DND-41 (cell line): Measurements from ENCODE around the gene DENND5B.

Experiments used
- ATAC-seq: fragments of 200-7000 bp; cut with Tn5 transposase; 3 replicates; pipeline ENCODE4 v1.9.1; 2021; ENCODE audit warnings: low read depth; ENCODE audit not compliant: insufficient read depth
- DNase-seq: peaks from one replicate; pipeline ENCODE4 v3.0.0-alpha.2; 2020
- H2AFZ ChIP-seq: 2 replicates; pipeline ENCODE4 v1.6.0; 2012; ENCODE audit warnings: low read depth, low read length
- H3K27ac ChIP-seq: 2 replicates; pipeline ENCODE4 v1.5.1; 2012; ENCODE audit warnings: low read length, inconsistent platforms
- H3K27me3 ChIP-seq: fragments of 200-600 bp; sonication (generic); 2 replicates; pipeline ENCODE4 v1.6.0; 2012; ENCODE audit warnings: low read length, mild to moderate bottlenecking, inconsistent platforms; ENCODE audit not compliant: insufficient read depth, poor library complexity
- H3K36me3 ChIP-seq: 2 replicates; pipeline ENCODE4 v1.5.1; 2012; ENCODE audit warnings: low read length, inconsistent platforms; ENCODE audit not compliant: insufficient read depth
- H3K4me1 ChIP-seq: 2 replicates; pipeline ENCODE4 v1.5.1; 2012; ENCODE audit warnings: mild to moderate bottlenecking, low read length; ENCODE audit not compliant: insufficient read depth
- H3K4me2 ChIP-seq: 2 replicates; pipeline ENCODE4 v1.6.0; 2012; ENCODE audit warnings: mild to moderate bottlenecking, moderate library complexity, low read length, inconsistent platforms; ENCODE audit not compliant: insufficient read depth
- H3K4me3 ChIP-seq, 2 experiments: fragments of 200-600 bp in 1 of 2; shearing (Covaris generic) in 1 of 2; 2 replicates each; pipeline ENCODE4 v1.5.1; 2012 to 2016; ENCODE audit warnings: inconsistent platforms in 2 of 2, low read length in 2 of 2, mild to moderate bottlenecking in 2 of 2, low read depth in 1 of 2, moderate library complexity in 1 of 2
- H3K79me2 ChIP-seq: 2 replicates; pipeline ENCODE4 v1.6.0; 2012; ENCODE audit warnings: low read length, inconsistent platforms; ENCODE audit not compliant: insufficient read depth
- H3K9ac ChIP-seq: 2 replicates; pipeline ENCODE4 v1.6.0; 2012; ENCODE audit warnings: low read depth, mild to moderate bottlenecking, inconsistent platforms, low read length, moderate library complexity
- H3K9me3 ChIP-seq: 2 replicates; pipeline ENCODE4 v1.5.1; 2012; ENCODE audit warnings: low read length, moderate library complexity, mild to moderate bottlenecking, inconsistent platforms; ENCODE audit not compliant: insufficient read depth, severe bottlenecking
- H4K20me1 ChIP-seq: 2 replicates; pipeline ENCODE4 v1.6.0; 2012; ENCODE audit warnings: low read length; ENCODE audit not compliant: insufficient read depth
- CTCF ChIP-seq: IDR thresholded peaks from 2 replicates; pipeline ENCODE4 v1.5.1; 2012; ENCODE audit warnings: borderline replicate concordance, low read length, moderate library complexity, mild to moderate bottlenecking; ENCODE audit not compliant: poor library complexity, severe bottlenecking; ENCODE audit errors: extremely low read depth
- EZH2 ChIP-seq: IDR thresholded peaks from 3 replicates; pipeline ENCODE4 v1.6.1; 2012; ENCODE audit warnings: borderline replicate concordance, low read depth, mild to moderate bottlenecking, moderate library complexity, low read length, inconsistent platforms; ENCODE audit not compliant: severe bottlenecking

The DENND5B gene

GRCh38 chr12:31368666-31369361 is 222.1 kb downstream of the DENND5B start:
- Histone ChIP-seq H4K20me1 (no peaks in the 10 kb centered on the region), H3K4me2 (no peak overlapping the region), H3K4me3 (no peak overlapping the region), H3K9me3 (no peaks in the 10 kb centered on the region), H3K27ac (no peak overlapping the region), H2AFZ (no peak overlapping the region), H3K79me2 (no peaks in the 10 kb centered on the region), H3K36me3 (no peaks in the 10 kb centered on the region), H3K9ac (no peak overlapping the region), H3K4me1 (peaks cover 1% of the 10 kb centered on the region; the same call in 1 of the 2 replicates), H3K27me3 (no peaks in the 10 kb centered on the region)
- DNase-seq (no peak), ATAC-seq (no peak)
- TF ChIP-seq EZH2: no peak
- no peak for TF ChIP-seq CTCF

GRCh38 chr12:31366104-31366621 is 224.8 kb downstream of the DENND5B start:
- Histone ChIP-seq H3K36me3 (no peaks in the 10 kb centered on the region), H3K4me2 (no peak overlapping the region), H3K4me3 (no peak overlapping the region), H4K20me1 (no peaks in the 10 kb centered on the region), H3K4me1 (peaks cover 17% of the 10 kb centered on the region), H3K9ac (no peak overlapping the region), H3K27me3 (no peaks in the 10 kb centered on the region), H2AFZ (no peak overlapping the region), H3K79me2 (no peaks in the 10 kb centered on the region), H3K27ac (no peak overlapping the region), H3K9me3 (no peaks in the 10 kb centered on the region)
- TF ChIP-seq CTCF (no peak), EZH2 (no peak)
- ATAC-seq (no peak), DNase-seq (no peak)

GRCh38 chr12:31363831-31364230 is 227.1 kb downstream of the DENND5B start:
- Histone ChIP-seq H3K4me3 (no peak overlapping the region), H3K4me1 (peaks cover 17% of the 10 kb centered on the region), H3K4me2 (no peak overlapping the region), H3K36me3 (no peaks in the 10 kb centered on the region), H3K79me2 (no peaks in the 10 kb centered on the region), H3K27ac (no peak overlapping the region), H3K27me3 (no peaks in the 10 kb centered on the region), H3K9ac (no peak overlapping the region), H3K9me3 (no peaks in the 10 kb centered on the region), H4K20me1 (no peaks in the 10 kb centered on the region), H2AFZ (no peak overlapping the region)
- ATAC-seq: no peak
- TF ChIP-seq CTCF: no peak
- TF ChIP-seq EZH2: no peak
- no peak for DNase-seq
